Activated CD8-positive, alpha-beta memory T cell treated with anti-CD3 and anti-CD28 coated beads for 36 hours (primary cell): ENCODE data around the gene RGS4. TPM values are rescaled to one million over a fixed set of nuclear protein-coding genes. Genes with fewer than 3 reads are reported as not detected.

Experiments
- CTCF ChIA-PET: fragments of 350-600 bp; sonication (Branson Sonifier 250); formaldehyde crosslinking; loops from one replicate; lab custom pipeline; 2021; ENCODE audit warnings: antibody characterized with exemption; lab: Charles Lee
- POLR2A ChIA-PET: fragments of 350-600 bp; sonication (Branson Sonifier 250); formaldehyde crosslinking; loops from one replicate; lab custom pipeline; 2021; ENCODE audit warnings: antibody characterized with exemption; lab: Charles Lee
- total RNA-seq, 2 experiments: library from RNA; stranded (reverse); gene quantifications; one replicate each; pipeline ENCODE4 v1.2.3, GENCODE V29; 2021

Gene RGS4
- total RNA-seq, 2 experiments from 2014 or later, result not detected

DNA sequence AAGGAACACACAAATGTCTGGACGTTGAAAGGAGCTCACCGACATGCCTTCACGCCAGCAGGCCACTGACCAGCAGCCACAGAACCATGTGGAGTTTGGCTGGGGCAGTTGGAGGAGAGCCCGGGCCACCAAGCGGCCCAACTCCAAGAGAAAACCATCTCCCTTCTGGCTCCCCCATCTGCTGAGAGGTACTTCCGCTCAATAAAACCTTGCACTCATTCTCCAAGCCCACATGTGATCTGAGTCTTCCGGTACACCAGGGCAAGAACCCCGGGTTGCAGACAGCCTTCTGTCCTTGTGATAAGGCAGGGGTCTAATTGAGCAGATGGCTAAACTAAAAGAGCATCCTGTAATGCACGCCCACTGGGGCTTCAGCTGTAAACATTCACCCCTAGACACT, 24.4 kb downstream of the RGS4 start:
- CTCF ChIA-PET, result no interaction called here
- POLR2A ChIA-PET, result no interaction called here

DNA sequence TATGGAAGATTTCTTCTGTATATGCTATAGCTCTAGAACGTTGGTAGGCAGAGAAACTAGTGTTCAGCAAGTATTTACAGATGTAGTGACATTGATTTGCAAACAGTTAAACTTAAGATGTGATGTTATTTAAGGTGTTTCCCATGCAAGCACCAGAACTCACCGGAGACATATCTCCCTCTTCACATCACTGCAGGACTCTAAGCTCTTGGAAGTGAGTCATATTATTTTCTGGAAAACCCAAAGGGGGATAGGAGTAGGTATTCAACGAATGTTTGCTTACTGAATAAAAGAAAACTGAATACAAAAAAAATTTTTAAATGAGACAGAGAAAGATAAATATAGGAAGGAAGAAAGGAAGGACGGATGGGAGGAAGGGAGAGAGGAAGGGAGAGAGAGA, 25.0 kb downstream of the RGS4 start:
- ChIA-PET CTCF (no interaction called here), POLR2A (no interaction called here)

DNA sequence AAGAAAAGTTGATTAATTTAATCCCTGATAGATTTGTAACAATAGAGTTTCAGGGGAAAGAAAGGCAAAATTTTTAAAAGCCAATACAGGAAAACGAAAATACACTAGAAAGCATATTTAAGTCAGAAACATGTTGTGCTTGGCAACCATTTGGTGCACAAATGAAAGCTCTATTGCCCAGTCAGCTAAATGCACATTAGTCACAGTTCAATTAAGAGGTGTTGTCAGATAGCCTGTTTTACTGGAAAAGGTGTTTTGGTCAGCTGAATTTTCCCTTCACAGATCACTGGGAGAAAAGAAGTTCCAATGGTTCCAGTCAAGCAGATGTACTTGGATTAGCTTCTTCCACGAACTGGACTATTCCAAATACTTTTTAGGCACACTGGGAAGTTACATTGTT, 25.4 kb downstream of the RGS4 start:
- ChIA-PET CTCF (no interaction called here), POLR2A (no interaction called here)

DNA sequence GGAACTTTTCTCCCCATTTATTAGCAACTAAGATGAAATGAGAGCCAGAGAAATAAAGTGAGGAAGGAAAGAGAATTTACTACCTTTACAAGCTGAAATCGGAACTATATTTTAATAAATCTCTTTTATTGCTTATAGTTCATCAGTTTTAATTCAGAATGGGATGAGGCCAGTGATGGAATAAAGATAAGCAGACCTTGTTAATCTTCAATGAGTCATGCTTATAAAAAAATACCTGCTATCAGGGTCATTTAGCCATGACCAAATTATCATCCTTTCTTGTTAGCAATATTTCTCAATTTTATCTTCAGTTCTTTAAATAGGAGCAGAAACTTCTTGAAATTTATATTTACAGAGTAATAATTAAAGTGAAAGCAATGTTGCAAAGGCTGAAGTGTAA, 26.1 kb downstream of the RGS4 start:
- CTCF ChIA-PET, result no interaction called here
- POLR2A ChIA-PET, result no interaction called here

DNA sequence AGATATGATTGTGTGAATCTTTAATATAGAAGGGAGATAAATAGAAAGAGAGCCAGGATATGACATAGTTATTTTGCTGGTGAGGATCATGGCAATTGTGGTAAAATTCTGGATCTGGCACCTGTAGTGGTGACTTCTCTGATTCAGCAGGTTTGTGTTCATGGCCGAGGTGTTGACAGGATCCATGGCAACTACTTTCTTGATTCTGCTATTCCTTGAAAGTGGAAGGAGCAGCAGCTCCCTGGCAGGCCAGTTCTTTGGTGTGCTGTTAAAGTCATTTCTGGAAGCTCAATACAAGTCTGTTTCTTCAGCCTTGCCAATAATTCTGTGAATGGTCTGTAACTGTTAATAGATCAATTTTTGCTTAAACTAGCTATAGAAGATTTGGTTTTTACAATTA, 33.4 kb downstream of the RGS4 start:
- CTCF ChIA-PET, result no interaction called here
- POLR2A ChIA-PET, result no interaction called here

DNA sequence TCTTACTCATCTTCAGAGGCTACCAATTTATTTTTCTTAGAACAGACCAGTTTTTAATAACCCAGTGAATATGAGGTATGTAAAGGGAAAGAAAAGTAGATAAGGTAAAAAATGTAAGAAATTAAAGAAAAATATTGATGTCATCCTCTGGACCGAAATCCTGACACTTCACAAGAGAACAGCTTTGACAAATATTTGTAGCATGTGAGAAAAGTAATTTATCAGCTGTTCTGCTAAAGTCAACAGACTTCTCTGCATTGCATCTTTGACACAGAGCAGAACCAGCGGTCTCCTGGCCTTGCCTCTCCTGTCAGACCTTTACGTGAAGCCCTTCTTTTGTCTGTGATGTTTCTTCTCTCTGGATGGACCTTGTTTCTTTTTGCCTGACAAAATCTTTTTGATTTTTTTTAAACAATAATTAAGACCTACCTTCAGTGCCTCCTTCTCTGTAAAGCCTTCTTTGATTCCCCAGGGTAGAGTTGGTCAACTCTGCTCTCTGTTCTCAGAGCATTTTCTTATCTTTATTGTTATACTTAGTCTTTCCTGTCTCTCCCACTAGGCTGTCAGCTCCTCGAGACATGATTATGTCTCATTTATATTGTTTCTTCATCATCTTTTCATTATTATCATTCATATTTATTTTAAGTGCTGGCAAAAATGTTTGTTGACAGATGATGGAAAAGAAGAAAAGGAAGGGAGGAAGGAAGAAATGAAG, 35.4 kb downstream of the RGS4 start:
- ChIA-PET POLR2A (no interaction called here), CTCF (no interaction called here)

DNA sequence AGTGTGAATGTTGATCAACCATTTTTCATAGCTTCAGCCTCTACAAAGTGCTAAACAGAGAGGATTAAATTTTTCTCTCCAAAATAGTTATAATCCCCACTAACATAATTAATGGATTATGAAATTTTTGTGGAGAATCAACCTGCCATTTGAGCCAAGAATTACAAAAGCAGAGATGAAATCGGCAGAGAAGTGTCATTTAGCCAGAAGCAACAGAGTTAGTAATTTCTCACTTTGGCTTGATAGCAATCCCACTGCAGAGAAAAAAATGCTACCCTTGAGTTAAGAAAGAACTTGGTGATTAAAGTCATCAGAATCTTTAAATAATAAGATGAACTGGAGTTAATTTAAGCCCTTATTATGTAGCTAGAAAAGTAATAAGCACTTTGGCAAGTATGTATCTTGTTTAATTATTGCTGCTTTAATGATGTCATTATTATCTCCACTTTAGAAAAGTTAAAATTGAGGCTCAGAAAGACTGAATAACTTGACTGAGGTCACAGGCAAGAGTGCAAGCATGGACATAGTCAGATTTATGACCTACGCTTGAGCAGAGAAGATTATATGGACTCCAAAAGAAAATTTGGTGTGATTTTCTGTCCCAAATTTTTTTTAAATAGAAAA, 37.3 kb downstream of the RGS4 start:
- POLR2A ChIA-PET, result no interaction called here
- CTCF ChIA-PET, result no interaction called here

DNA sequence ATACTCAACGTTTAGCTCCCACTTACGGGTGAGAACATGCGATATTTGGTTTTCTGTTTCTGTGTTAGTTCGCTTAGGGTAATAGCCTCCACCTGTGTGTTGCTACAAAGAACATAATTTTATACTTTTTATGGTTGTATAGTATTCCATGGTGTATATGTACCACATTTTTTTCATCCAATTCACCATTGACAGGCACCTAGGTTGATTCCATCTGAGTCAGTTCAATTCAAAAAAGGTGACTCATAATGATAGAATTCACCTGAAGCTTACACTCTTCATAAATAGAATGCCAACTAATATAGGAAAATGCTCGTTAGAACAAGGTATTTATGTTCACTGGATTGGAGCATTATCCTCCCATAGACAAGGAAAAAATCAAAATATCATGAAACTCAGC, 38.5 kb downstream of the RGS4 start:
- POLR2A ChIA-PET, result no interaction called here
- CTCF ChIA-PET, result no interaction called here

DNA sequence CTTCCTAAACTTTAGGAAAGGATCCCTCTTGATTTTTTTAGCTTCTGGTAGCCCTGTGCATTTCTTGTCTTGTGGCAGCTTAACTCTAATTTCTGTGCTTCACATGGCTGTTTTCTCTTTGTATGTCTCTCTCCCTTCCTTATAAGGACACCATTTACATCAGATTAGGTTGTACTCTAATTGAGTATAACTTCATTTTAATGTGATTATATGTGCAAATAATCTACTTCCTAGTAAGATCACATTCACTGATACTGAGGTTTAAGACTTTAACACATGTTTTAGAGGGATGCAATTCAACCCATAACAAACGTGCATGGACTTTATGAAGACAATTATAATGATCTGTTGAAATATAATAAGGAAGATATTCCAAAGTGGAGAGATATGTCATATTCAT, 46.7 kb downstream of the RGS4 start:
- ChIA-PET POLR2A (no interaction called here), CTCF (no interaction called here)

DNA sequence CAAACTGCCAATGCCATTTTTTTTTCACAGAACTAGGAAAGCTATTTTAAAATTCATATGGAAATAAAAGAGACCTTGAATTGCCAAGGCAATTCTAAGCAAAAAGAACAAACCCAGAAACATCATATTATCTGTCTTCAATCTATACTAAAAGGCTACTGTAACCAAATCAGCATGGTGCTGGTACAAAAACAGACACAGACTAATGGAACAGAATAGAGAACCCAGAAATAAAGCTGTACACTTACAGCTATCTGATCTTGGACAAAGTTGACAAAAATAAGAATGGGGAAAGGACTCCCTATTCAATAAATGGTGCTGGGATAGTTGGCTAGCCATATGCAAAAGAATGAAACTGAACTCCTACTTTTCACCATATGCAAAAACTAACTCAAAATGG, 50.5 kb downstream of the RGS4 start:
- CTCF ChIA-PET, result no interaction called here
- POLR2A ChIA-PET, result no interaction called here

DNA sequence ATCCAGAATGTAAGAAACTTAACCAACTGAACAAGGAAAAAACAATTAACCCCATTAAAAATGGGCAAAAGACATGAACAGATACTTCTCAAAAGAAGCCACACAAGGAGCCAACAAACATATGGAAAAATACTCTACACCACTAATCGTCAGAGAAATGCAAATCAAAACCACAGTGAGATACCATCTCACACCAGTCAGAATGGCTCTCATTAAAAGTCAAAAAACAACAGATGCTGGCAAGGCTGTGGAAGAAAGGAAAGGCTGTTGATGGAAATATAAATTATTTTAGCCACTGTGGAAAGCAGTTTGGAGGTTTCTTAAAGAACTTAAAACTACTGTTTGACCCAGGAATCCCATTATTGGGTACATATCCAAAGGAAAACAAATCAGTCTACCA, 51.2 kb downstream of the RGS4 start:
- ChIA-PET CTCF (no interaction called here), POLR2A (no interaction called here)

DNA sequence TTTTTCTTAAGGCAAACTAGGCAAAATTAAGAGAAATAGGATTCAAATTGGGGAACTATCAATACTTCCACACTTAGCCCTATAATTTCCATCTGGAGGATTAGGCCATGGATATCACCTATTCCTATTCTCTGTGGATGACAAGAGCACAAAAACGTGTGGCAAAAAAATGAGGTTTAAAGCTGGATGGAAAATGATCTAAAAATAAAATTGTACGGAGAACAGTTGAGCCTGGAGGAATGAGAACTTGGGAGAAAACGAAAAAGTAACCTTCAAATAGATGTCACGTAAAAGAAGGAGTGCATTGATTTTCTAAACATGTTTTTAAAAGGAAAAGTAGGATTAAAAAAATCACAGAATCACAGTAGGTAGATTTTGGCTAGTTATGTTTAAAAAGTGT, 55.7 kb downstream of the RGS4 start:
- ChIA-PET CTCF (no interaction called here), POLR2A (no interaction called here)

Other genes with a start within 250 kb of the RGS4 start
- gene CCDC190, start 208.2 kb upstream of the RGS4 start, total RNA-seq, result not detected
- gene RGS5, start 133.6 kb downstream of the RGS4 start, total RNA-seq, result 1 to 10 TPM; 1.7 to 2.7 TPM